Stimulated activated CD8-positive, alpha-beta memory T cell treated with anti-CD3 and anti-CD28 coated beads, Interleukin-4, amount 100 ng/mL, for 1 hour (primary cell): ENCODE data around the gene HYAL1.
"Not testable (repeated sequence)": the region's sequence is repeated elsewhere in the genome, so short reads cannot be mapped to it uniquely, and the experiment has no call there.

Source experiments
- DNase-seq, 2 donors: peaks; one replicate each; pipeline ENCODE4 v3.0.0-alpha.2; 2020; ENCODE audit warnings: low read depth in 2 of 2, low spot score in 1 of 2

HYAL1 gene

GRCh38 chr3:50263478-50264382 lies 39.6 kb downstream of the HYAL1 start:
- DNase-seq: no peak

- DNase-seq: no peak
These were observed 40.6 kb downstream of the HYAL1 start for GRCh38 chr3:50262778-50263177.

- DNase-seq: not testable (repeated sequence)
These were observed 41.2 kb downstream of the HYAL1 start for GRCh38 chr3:50262200-50262599.

GRCh38 chr3:50261505-50261904 lies 41.9 kb downstream of the HYAL1 start:
- DNase-seq: no peak

- DNase-seq: no peak
These were observed 42.4 kb downstream of the HYAL1 start for GRCh38 chr3:50260942-50261441.

GRCh38 chr3:50260027-50260941 lies 43.1 kb downstream of the HYAL1 start:
- DNase-seq: peak; percentile 56 to 63

- no peak for DNase-seq
These were observed 43.8 kb downstream of the HYAL1 start for GRCh38 chr3:50259432-50260026.

- DNase-seq: no peak
These were observed 44.4 kb downstream of the HYAL1 start for GRCh38 chr3:50258979-50259378.

- no peak for DNase-seq
These were observed 45.2 kb downstream of the HYAL1 start for GRCh38 chr3:50258029-50258680.

- no peak for DNase-seq
These were observed 46.1 kb downstream of the HYAL1 start for GRCh38 chr3:50256978-50257890.

GRCh38 chr3:50255251-50255615 lies 48.1 kb downstream of the HYAL1 start:
- DNase-seq: no peak

GRCh38 chr3:50254577-50255250 lies 48.7 kb downstream of the HYAL1 start:
- DNase-seq: no peak

GRCh38 chr3:50251220-50251619 lies 52.2 kb downstream of the HYAL1 start:
- no peak for DNase-seq

GRCh38 chr3:50250514-50250913 lies 52.9 kb downstream of the HYAL1 start:
- DNase-seq: no peak
